Neural cell (in vitro differentiated cells): ENCODE results near the gene B4GALT4. TPM values are rescaled to one million over a fixed set of nuclear protein-coding genes. Genes with fewer than 3 reads are reported as not detected.
A peak's percentile ranks its signal among the peaks of the same experiment; 100 is the strongest.
"Not testable (repeated sequence)": the region's sequence is repeated elsewhere in the genome, so short reads cannot be mapped to it uniquely, and the experiment has no call there.

Source experiments
- H2AFZ ChIP-seq: fragments of 200-600, 300-800 bp; sonication (generic), shearing (Covaris generic); 2 replicates; pipeline ENCODE4 v1.6.0; 2014; ENCODE audit warnings: low read depth, mild to moderate bottlenecking, antibody characterized with exemption, low read length, moderate library complexity
- H3F3A ChIP-seq: fragments of 200-600 bp; shearing (Covaris generic); 2 replicates; pipeline ENCODE4 v1.6.1; 2016; ENCODE audit warnings: mild to moderate bottlenecking, moderate library complexity, mixed read lengths, antibody characterized with exemption, low read length; ENCODE audit not compliant: insufficient read depth, poor library complexity, severe bottlenecking
- H3K27ac ChIP-seq: fragments of 200-600, 300-800 bp; sonication (generic), shearing (Covaris generic); 2 replicates; pipeline ENCODE4 v1.5.1; 2014; ENCODE audit warnings: mild to moderate bottlenecking, low read length, moderate library complexity
- H3K27me3 ChIP-seq: fragments of 300-800, 200-600 bp; sonication (generic), shearing (Covaris generic); 2 replicates; pipeline ENCODE4 v1.6.0; 2014; ENCODE audit warnings: mild to moderate bottlenecking, low read depth, low read length, moderate library complexity; ENCODE audit not compliant: insufficient read depth
- H3K36me3 ChIP-seq: fragments of 300-800, 200-600 bp; sonication (generic), shearing (Covaris generic); 2 replicates; pipeline ENCODE4 v1.5.1; 2014; ENCODE audit warnings: mild to moderate bottlenecking, antibody characterized with exemption, low read length, moderate library complexity; ENCODE audit not compliant: insufficient read depth
- H3K4me2 ChIP-seq: fragments of 300-800, 200-600 bp; sonication (generic), shearing (Covaris generic); 2 replicates; pipeline ENCODE4 v1.6.0; 2014; ENCODE audit warnings: mild to moderate bottlenecking, low read length
- H3K4me3 ChIP-seq: fragments of 300-800, 200-600 bp; sonication (generic), shearing (Covaris generic); 2 replicates; pipeline ENCODE4 v1.5.1; 2014; ENCODE audit warnings: mild to moderate bottlenecking, low read length, moderate library complexity
- H3K79me2 ChIP-seq: fragments of 200-600 bp; shearing (Covaris generic); replicated peaks from 2 replicates; pipeline ENCODE4 v1.6.0; 2014; ENCODE audit warnings: mild to moderate bottlenecking, low read length, moderate library complexity; ENCODE audit not compliant: insufficient read depth
- H3K9ac ChIP-seq: fragments of 300-800, 200-600 bp; sonication (generic), shearing (Covaris generic); 2 replicates; pipeline ENCODE4 v1.6.1; 2016; ENCODE audit warnings: mild to moderate bottlenecking, low read length, mixed read lengths
- H3K9me2 ChIP-seq: fragments of 200-600 bp; shearing (Covaris generic); 2 replicates; pipeline ENCODE4 v1.6.1; 2016; ENCODE audit warnings: mild to moderate bottlenecking, low read length, mixed read lengths; ENCODE audit not compliant: insufficient read depth
- H3K9me3 ChIP-seq: fragments of 200-600, 300-800 bp; sonication (generic), shearing (Covaris generic); 2 replicates; pipeline ENCODE4 v1.6.1; 2016; ENCODE audit warnings: mild to moderate bottlenecking, mixed run types, low read length, moderate library complexity, mixed read lengths
- H4K20me1 ChIP-seq: fragments of 200-600 bp; shearing (Covaris generic); 2 replicates; pipeline ENCODE4 v1.6.1; 2016; ENCODE audit warnings: mild to moderate bottlenecking, mixed run types; ENCODE audit not compliant: insufficient read depth
- EP300 ChIP-seq: fragments of 450-650 bp; conservative IDR thresholded peaks from 2 replicates; pipeline ENCODE4 v1.6.1; 2014; ENCODE audit warnings: antibody characterized with exemption, mild to moderate bottlenecking, moderate library complexity; ENCODE audit not compliant: poor library complexity, severe bottlenecking
- EZH2 ChIP-seq: fragments of 200-600, 300-800 bp; shearing (Covaris generic), sonication (generic); IDR thresholded peaks from 2 replicates; pipeline ENCODE4 v1.6.1; 2014; ENCODE audit warnings: antibody characterized with exemption, low read length, borderline replicate concordance, mild to moderate bottlenecking; ENCODE audit not compliant: insufficient read depth, poor library complexity, severe bottlenecking
- MXI1 ChIP-seq: fragments of 450-650 bp; conservative IDR thresholded peaks from 2 replicates; pipeline ENCODE4 v1.6.1; 2014; ENCODE audit warnings: antibody characterized with exemption, mild to moderate bottlenecking; ENCODE audit not compliant: poor library complexity, severe bottlenecking
- POLR2AphosphoS5 ChIP-seq: IDR thresholded peaks from 2 replicates; pipeline ENCODE4 v1.6.1; 2012
- RAD21 ChIP-seq: fragments of 450-650 bp; conservative IDR thresholded peaks from 2 replicates; pipeline ENCODE4 v1.6.1; 2014; ENCODE audit warnings: antibody characterized with exemption, mild to moderate bottlenecking, moderate library complexity
- REST ChIP-seq: IDR thresholded peaks from 2 replicates; pipeline ENCODE4 v1.6.1; 2012; ENCODE audit warnings: borderline replicate concordance
- SMC3 ChIP-seq: fragments of 450-650 bp; conservative IDR thresholded peaks from 2 replicates; pipeline ENCODE4 v1.6.1; 2014; ENCODE audit warnings: antibody characterized with exemption, mild to moderate bottlenecking, moderate library complexity; ENCODE audit not compliant: poor library complexity
- TAF1 ChIP-seq: IDR thresholded peaks from 2 replicates; pipeline ENCODE4 v1.6.1; 2012; ENCODE audit warnings: low read depth
- polyA plus RNA-seq: library from polyadenylated mRNA; depleted of rRNA; stranded (reverse); fragments of >200 nt; gene quantifications from 2 replicates; pipeline ENCODE4 v1.2.3, GENCODE V29; 2014
- TF ChIP-seq, protein P1 (sequence below): fragments of 450-650 bp; IDR thresholded peaks from 2 replicates; pipeline ENCODE4 v1.5.1; 2014; ENCODE audit warnings: antibody characterized with exemption, mild to moderate bottlenecking, moderate library complexity; ENCODE audit not compliant: poor library complexity, severe bottlenecking

The B4GALT4 gene
- polyA plus RNA-seq, 1 donor from 2014 or later: 11.8 TPM

DNA sequence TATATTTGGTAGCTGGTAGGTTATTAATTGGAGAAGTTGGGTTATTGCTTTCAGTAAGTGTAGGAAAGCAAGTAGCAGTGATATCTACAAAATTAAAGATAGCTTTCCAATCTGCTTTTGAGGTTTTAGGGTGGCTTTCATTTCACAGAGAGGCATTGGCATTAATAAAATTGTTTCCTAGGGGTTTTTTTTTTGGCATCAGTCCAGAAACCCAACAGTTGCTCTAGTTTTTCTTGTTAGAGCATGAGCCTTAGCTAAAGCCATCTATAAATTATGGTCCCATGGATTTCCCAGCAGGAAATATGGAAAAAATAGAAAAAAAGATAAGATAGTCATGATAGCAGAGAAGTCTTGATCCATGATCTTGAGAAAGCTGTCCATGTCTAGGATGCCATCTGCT, 3.0 kb upstream of the B4GALT4 start:
- H3K36me3 ChIP-seq: no peaks in the 10 kb centered on the region
- TF ChIP-seq REST: no peak
- TF ChIP-seq SMC3: no peak
- TF ChIP-seq EZH2: no peak
- H3K9me3 ChIP-seq: no peaks in the 10 kb centered on the region
- no peak overlapping the region for H2AFZ ChIP-seq
- H3K27me3 ChIP-seq: no peaks in the 10 kb centered on the region
- no peaks in the 10 kb centered on the region for H4K20me1 ChIP-seq
- H3K27ac ChIP-seq: no peak overlapping the region
- no peaks in the 10 kb centered on the region for H3K9me2 ChIP-seq
- no peaks in the 10 kb centered on the region for H3F3A ChIP-seq
- no peak overlapping the region for H3K4me2 ChIP-seq
- no peaks in the 10 kb centered on the region for H3K79me2 ChIP-seq
- H3K4me3 ChIP-seq: no peak overlapping the region
- H3K9ac ChIP-seq: no peak overlapping the region

DNA sequence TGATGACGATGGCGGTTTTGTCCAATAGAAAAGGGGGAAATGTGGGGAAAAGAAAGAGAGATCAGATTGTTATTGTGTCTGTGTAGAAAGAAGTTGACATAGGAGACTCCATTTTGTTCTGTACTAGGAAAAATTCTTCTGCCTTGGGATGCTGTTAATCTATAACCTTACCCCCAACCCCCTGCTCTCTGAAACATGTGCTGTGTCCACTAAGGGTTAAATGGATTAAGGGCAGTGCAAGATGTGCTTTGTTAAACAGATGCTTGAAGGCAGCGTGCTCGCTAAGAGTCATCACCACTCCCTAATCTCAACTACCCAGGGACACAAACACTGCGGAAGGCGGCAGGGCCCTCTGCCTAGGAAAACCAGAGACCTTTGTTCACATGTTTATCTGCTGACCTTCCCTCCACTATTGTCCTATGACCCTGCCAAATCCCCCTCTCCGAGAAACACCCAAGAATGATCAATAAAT, 2.4 kb upstream of the B4GALT4 start:
- H2AFZ ChIP-seq, H3K27me3 ChIP-seq, H3F3A ChIP-seq, H3K9me2 ChIP-seq, H3K4me2 ChIP-seq, H3K4me3 ChIP-seq, H3K9ac ChIP-seq, H3K36me3 ChIP-seq, H3K27ac ChIP-seq, H3K9me3 ChIP-seq, H4K20me1 ChIP-seq, H3K79me2 ChIP-seq: not testable (repeated sequence)

GRCh38 chr3:119242387-119243057, 1.8 kb upstream of the B4GALT4 start:
- not testable (repeated sequence) for H4K20me1 ChIP-seq, H3F3A ChIP-seq, H3K9me3 ChIP-seq, H3K9ac ChIP-seq, H3K4me3 ChIP-seq, H3K27ac ChIP-seq, H3K79me2 ChIP-seq, H3K36me3 ChIP-seq, H3K27me3 ChIP-seq, H3K4me2 ChIP-seq, H2AFZ ChIP-seq, H3K9me2 ChIP-seq

DNA sequence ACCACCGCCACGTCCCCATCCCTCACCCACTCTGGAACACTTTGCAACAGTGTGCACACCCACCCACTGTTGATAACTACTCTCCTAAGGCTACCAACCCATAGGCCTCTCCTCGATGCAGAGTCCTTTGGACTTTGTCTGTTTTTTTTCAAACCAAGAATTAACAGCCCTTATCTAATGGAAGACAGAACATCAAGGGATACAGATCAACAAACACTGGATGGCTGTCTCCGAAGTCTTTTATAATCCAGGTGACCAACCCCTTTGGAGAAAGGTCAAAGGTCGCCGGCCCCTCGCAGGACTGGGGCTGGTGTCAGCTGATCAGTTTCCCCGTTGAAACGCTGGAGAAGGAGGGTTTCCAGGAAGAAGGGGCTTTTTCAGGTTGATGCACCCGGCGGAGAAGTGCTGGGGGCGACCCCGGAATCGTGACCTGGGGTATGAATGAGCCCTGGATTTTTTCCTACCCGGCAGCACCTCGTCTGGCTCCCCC, 532 bp downstream of the B4GALT4 start:
- Histone ChIP-seq H3K36me3 (no peaks in the 10 kb centered on the region), H3K4me3 (peak overlapping the region; percentile 81), H3K9me3 (no peaks in the 10 kb centered on the region), H3K27ac (peak overlapping the region; percentile 16), H3K9ac (peak overlapping the region; percentile 72), H3F3A (no peaks in the 10 kb centered on the region), H3K9me2 (no peaks in the 10 kb centered on the region), H3K27me3 (no peaks in the 10 kb centered on the region), H3K4me2 (peak overlapping the region; percentile 98), H3K79me2 (no peaks in the 10 kb centered on the region), H4K20me1 (no peaks in the 10 kb centered on the region), H2AFZ (peak overlapping the region; percentile 46)
- TF ChIP-seq SMC3: no peak
- no peak for TF ChIP-seq RAD21
- no peak for TF ChIP-seq MXI1
- no peak for TF ChIP-seq POLR2AphosphoS5
- TF ChIP-seq, protein P1, sequence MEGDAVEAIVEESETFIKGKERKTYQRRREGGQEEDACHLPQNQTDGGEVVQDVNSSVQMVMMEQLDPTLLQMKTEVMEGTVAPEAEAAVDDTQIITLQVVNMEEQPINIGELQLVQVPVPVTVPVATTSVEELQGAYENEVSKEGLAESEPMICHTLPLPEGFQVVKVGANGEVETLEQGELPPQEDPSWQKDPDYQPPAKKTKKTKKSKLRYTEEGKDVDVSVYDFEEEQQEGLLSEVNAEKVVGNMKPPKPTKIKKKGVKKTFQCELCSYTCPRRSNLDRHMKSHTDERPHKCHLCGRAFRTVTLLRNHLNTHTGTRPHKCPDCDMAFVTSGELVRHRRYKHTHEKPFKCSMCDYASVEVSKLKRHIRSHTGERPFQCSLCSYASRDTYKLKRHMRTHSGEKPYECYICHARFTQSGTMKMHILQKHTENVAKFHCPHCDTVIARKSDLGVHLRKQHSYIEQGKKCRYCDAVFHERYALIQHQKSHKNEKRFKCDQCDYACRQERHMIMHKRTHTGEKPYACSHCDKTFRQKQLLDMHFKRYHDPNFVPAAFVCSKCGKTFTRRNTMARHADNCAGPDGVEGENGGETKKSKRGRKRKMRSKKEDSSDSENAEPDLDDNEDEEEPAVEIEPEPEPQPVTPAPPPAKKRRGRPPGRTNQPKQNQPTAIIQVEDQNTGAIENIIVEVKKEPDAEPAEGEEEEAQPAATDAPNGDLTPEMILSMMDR: no peak
- no peak for TF ChIP-seq REST
- no peak for TF ChIP-seq EP300
- no peak for TF ChIP-seq EZH2
- no peak for TF ChIP-seq TAF1
